Activated CD8-positive, alpha-beta T cell treated with anti-CD3 and anti-CD28 coated beads for 36 hours (primary cell): ENCODE measurements around the gene ASB5. TPM values are rescaled to one million over a fixed set of nuclear protein-coding genes. Genes with fewer than 3 reads are reported as not detected.

Experiments
- ATAC-seq: fragments of 200-7000 bp; cut with Tn5 transposase; one replicate; pipeline ENCODE4 v1.10.0; 2021; ENCODE audit warnings: mild to moderate bottlenecking, moderate library complexity
- CTCF ChIA-PET: fragments of 350-600 bp; sonication (Branson Sonifier 250); formaldehyde crosslinking; loops from one replicate; lab custom pipeline; 2021; ENCODE audit warnings: antibody characterized with exemption; lab: Charles Lee
- POLR2A ChIA-PET: fragments of 350-600 bp; sonication (Branson Sonifier 250); formaldehyde crosslinking; loops from one replicate; lab custom pipeline; 2021; ENCODE audit warnings: antibody characterized with exemption; lab: Charles Lee
- DNase-seq: peaks from one replicate; pipeline ENCODE4 v3.0.0-alpha.2; 2020
- H3K27ac Mint-ChIP-seq: one replicate; pipeline ENCODE4 v1.8.0; 2021; ENCODE audit warnings: mild to moderate bottlenecking, mixed read lengths
- H3K27me3 Mint-ChIP-seq: one replicate; pipeline ENCODE4 v1.8.0; 2021; ENCODE audit warnings: mixed read lengths
- H3K36me3 Mint-ChIP-seq: one replicate; pipeline ENCODE4 v1.8.0; 2021; ENCODE audit warnings: low read depth, mixed read lengths
- H3K4me1 Mint-ChIP-seq: one replicate; pipeline ENCODE4 v1.8.0; 2021; ENCODE audit warnings: low read depth, mixed read lengths
- H3K4me3 Mint-ChIP-seq: one replicate; pipeline ENCODE4 v1.8.0; 2021; ENCODE audit warnings: mild to moderate bottlenecking, moderate library complexity, mixed read lengths
- H3K9me3 Mint-ChIP-seq: one replicate; pipeline ENCODE4 v1.8.0; 2021; ENCODE audit warnings: mixed read lengths
- intact Hi-C: fragments of 100-400 bp; cut with micrococcal nuclease; formaldehyde crosslinking; loops from one replicate; pipeline ENCODE4 v1.10.0; 2022
- total RNA-seq, 2 experiments: library from RNA; stranded (reverse); gene quantifications; one replicate each; pipeline ENCODE4 v1.2.3, GENCODE V29; 2021
- TF ChIP-seq, protein P1 (sequence below): fragments of 200-600 bp; IDR thresholded peaks from one replicate; pipeline ENCODE4 v1.8.0; 2022; ENCODE audit warnings: antibody characterized with exemption, mild to moderate bottlenecking

The ASB5 gene
- total RNA-seq, 2 experiments from 2014 or later: not detected

DNA sequence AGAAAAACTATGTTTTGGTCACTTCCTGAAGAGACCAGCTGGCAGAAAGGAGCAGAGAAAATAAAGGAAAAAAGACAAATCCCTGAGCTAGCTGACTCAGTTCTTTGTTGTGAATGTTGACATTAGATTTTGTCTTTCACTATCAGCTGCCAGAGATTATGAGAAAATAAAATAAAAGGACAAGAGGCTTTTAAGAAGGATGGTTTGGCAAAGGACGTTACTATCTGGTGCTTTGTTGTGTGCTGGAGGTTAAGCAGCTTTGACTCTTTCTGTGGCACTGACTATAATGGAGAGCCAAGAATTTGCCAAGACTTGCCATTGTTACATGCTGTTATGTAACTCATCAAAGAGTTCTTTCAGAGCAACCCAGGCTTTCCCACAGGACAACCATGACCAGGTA, 12.1 kb downstream of the ASB5 start:
- ChIA-PET CTCF (no interaction called here), POLR2A (no interaction called here)
- no peak overlapping the region for H3K27ac Mint-ChIP-seq
- peaks cover 22% of the 10 kb centered on the region for H3K27me3 Mint-ChIP-seq
- no peak overlapping the region for H3K4me3 Mint-ChIP-seq
- H3K4me1 Mint-ChIP-seq: peaks cover 2% of the 10 kb centered on the region
- TF ChIP-seq, protein P1, sequence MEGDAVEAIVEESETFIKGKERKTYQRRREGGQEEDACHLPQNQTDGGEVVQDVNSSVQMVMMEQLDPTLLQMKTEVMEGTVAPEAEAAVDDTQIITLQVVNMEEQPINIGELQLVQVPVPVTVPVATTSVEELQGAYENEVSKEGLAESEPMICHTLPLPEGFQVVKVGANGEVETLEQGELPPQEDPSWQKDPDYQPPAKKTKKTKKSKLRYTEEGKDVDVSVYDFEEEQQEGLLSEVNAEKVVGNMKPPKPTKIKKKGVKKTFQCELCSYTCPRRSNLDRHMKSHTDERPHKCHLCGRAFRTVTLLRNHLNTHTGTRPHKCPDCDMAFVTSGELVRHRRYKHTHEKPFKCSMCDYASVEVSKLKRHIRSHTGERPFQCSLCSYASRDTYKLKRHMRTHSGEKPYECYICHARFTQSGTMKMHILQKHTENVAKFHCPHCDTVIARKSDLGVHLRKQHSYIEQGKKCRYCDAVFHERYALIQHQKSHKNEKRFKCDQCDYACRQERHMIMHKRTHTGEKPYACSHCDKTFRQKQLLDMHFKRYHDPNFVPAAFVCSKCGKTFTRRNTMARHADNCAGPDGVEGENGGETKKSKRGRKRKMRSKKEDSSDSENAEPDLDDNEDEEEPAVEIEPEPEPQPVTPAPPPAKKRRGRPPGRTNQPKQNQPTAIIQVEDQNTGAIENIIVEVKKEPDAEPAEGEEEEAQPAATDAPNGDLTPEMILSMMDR: no peak
- ATAC-seq (no peak), DNase-seq (no peak)
- intact Hi-C loops: no loop called here
- no peaks in the 10 kb centered on the region for H3K9me3 Mint-ChIP-seq
- H3K36me3 Mint-ChIP-seq: no peaks in the 10 kb centered on the region

DNA sequence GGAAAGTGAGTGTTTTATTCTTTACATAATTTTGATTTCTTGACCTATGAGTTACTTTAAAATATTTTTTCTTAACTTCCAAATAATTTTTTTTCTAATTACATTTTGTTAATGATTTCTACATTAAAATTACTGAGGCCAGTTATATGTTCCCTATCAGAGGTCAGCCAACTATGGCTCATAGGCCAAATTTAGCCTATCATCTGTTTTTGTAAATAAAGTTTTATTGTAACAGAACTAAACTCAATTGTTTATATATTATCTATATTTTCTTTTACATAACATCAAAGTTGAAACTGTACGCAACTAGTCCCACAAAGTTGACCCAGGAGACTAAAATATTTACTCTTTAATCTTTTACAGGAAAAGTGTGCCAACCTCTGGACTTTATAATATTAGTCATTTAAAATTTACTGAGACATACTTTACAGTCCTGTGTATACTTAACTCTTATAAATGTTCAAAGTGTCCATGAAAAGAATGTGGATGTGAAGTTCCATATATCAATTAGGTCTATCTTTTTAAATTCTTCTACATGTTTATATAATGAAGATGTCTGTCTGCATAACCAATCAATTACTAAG, 26.2 kb downstream of the ASB5 start:
- Mint-ChIP-seq H3K27me3 (peaks cover 9% of the 10 kb centered on the region), H3K4me3 (no peak overlapping the region), H3K36me3 (no peaks in the 10 kb centered on the region), H3K27ac (no peak overlapping the region), H3K4me1 (no peaks in the 10 kb centered on the region), H3K9me3 (no peaks in the 10 kb centered on the region)
- ChIA-PET POLR2A (no interaction called here), CTCF (no interaction called here)
- intact Hi-C loops: no loop called here
- ATAC-seq (no peak), DNase-seq (no peak)
- TF ChIP-seq, protein P1: no peak

DNA sequence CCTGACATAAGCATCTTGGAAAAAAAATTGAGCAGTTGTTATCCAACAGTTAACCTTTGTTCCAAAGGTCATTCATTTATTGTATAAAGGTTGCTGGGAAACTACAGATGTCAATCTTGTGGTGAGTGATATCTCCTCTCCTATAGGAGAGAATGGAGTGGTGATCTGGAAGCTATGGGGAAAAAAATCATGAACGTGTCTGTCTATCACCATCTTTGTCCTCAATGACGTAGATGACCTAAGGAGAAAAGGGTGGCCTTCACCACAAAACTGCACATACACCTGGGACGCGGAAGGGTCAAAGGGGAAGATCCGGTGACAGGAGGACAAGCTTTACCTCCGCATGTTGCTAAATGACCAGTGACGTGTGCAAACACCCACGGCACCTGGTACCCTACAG, 27.3 kb downstream of the ASB5 start:
- ChIA-PET CTCF (no interaction called here), POLR2A (no interaction called here)
- no peak overlapping the region for H3K4me3 Mint-ChIP-seq
- no peaks in the 10 kb centered on the region for H3K36me3 Mint-ChIP-seq
- DNase-seq (no peak), ATAC-seq (no peak)
- TF ChIP-seq, protein P1: no peak
- H3K27ac Mint-ChIP-seq: no peak overlapping the region
- intact Hi-C loops: no loop called here
- no peaks in the 10 kb centered on the region for H3K9me3 Mint-ChIP-seq
- H3K4me1 Mint-ChIP-seq: no peaks in the 10 kb centered on the region
- peaks cover 14% of the 10 kb centered on the region for H3K27me3 Mint-ChIP-seq

DNA sequence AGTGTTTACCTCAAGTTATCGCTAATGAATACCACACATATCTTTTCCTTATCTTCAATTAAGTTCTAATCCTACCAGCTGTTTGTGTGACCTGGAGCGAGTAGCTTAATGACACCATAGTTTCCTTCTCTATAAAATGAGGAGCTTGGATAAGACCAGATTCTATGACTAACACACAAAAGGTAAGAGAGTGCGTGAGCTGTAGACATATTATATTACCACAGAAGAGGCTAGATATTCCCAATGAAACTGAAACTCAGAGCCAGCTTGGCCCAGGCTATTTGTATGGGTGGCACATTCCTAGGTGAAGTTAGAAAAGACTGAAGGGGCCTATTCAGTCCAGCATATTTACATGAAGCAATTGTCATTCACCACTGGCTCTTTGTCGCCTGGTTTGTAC, 30.2 kb downstream of the ASB5 start:
- Mint-ChIP-seq H3K27ac (no peak overlapping the region), H3K36me3 (no peaks in the 10 kb centered on the region), H3K9me3 (no peaks in the 10 kb centered on the region), H3K4me3 (no peak overlapping the region), H3K4me1 (no peaks in the 10 kb centered on the region), H3K27me3 (peaks cover 9% of the 10 kb centered on the region)
- TF ChIP-seq, protein P1: no peak
- intact Hi-C loops: no loop called here
- CTCF ChIA-PET: interaction anchor here (0.7 kb wide), 1 partner anchor 291 kb away, joined by 3 read pairs; no protein-coding TSS in a partner anchor
- ATAC-seq (no peak), DNase-seq (no peak)
- POLR2A ChIA-PET: no interaction called here

DNA sequence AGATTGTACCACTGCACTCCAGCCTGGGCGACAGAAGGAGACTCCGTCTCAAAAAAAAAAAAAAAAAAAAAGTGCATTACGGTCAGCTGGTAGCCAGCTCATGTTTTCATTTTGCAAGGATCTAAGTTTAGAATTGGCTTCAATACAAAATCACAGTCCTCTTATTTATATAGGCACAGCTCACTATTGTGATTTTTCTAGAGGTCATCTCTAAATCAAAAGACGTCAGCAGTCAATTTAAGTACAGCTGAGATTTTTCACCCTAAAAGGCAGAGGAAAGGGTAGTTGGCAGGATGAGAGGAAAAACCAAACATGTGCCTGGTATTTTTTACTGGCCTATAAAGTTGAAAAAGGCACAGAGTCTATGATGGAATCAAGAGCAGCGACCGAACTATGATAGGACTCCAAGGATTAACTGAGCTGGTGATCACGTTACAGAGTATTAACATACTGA, 30.8 kb downstream of the ASB5 start:
- H3K4me3 Mint-ChIP-seq: no peak overlapping the region
- ChIA-PET POLR2A (interaction anchor here (0.6 kb wide), 1 partner anchor 51 kb away, joined by 3 read pairs; no protein-coding TSS in a partner anchor), CTCF (interaction anchor here (0.9 kb wide), 1 partner anchor 18 kb away, joined by 3 read pairs; no protein-coding TSS in a partner anchor)
- DNase-seq (no peak), ATAC-seq (no peak)
- H3K9me3 Mint-ChIP-seq: no peaks in the 10 kb centered on the region
- intact Hi-C loops: no loop called here
- TF ChIP-seq, protein P1: no peak
- no peaks in the 10 kb centered on the region for H3K4me1 Mint-ChIP-seq
- H3K27ac Mint-ChIP-seq: no peak overlapping the region
- H3K27me3 Mint-ChIP-seq: peaks cover 15% of the 10 kb centered on the region
- H3K36me3 Mint-ChIP-seq: no peaks in the 10 kb centered on the region
